Aorta (tissue), 5 donors: ENCODE measurements around the gene ODAPH. TPM values are rescaled to one million over a fixed set of nuclear protein-coding genes. Genes with fewer than 3 reads are reported as not detected.

ENCODE experiments used
- ATAC-seq: fragments of 200-7000 bp; cut with Tn5 transposase; one replicate; pipeline ENCODE4 v1.9.1; 2022; ENCODE audit warnings: moderate library complexity; ENCODE audit not compliant: low FRiP score
- DNase-seq, 2 donors: peaks; one replicate each; pipeline ENCODE4 v3.0.0-alpha.2; 2020
- H3K27ac ChIP-seq, 2 donors: one replicate each; pipeline ENCODE4 v1.5.1; 2013; ENCODE audit warnings: low read length in 2 of 2, mild to moderate bottlenecking in 2 of 2, moderate library complexity in 2 of 2, control low read depth in 1 of 2, inconsistent platforms in 1 of 2, low read depth in 1 of 2
- H3K27me3 ChIP-seq, 2 donors: one replicate each; pipeline ENCODE4 v1.6.1; 2013; ENCODE audit warnings: control low read depth in 1 of 2, low read length in 1 of 2, mild to moderate bottlenecking in 1 of 2, moderate library complexity in 1 of 2; ENCODE audit not compliant: insufficient read depth in 2 of 2, control insufficient read depth in 1 of 2
- H3K36me3 ChIP-seq, 2 donors: one replicate each; pipeline ENCODE4 v1.6.1; 2013; ENCODE audit warnings: control low read depth in 1 of 2, low read length in 1 of 2, mild to moderate bottlenecking in 1 of 2; ENCODE audit not compliant: insufficient read depth in 2 of 2, control insufficient read depth in 1 of 2
- H3K4me1 ChIP-seq, 2 donors: one replicate each; pipeline ENCODE4 v1.6.1; 2013; ENCODE audit warnings: low read length in 2 of 2, control low read depth in 1 of 2, mild to moderate bottlenecking in 1 of 2, moderate library complexity in 1 of 2; ENCODE audit not compliant: insufficient read depth in 2 of 2, control insufficient read depth in 1 of 2
- H3K4me3 ChIP-seq, 2 donors: one replicate each; pipeline ENCODE4 v1.5.1; 2013; ENCODE audit warnings: low read length in 2 of 2, control low read depth in 1 of 2, mild to moderate bottlenecking in 1 of 2
- H3K9me3 ChIP-seq: one replicate; pipeline ENCODE4 v1.6.1; 2013; ENCODE audit warnings: mild to moderate bottlenecking, low read length; ENCODE audit not compliant: control insufficient read depth
- WGBS, 2 donors: extraction: QIAGEN DNeasy Blood & Tissue Kit; methylation state at CpG; one replicate each; pipeline ENCODE4 v1.1.7; 2013; 5-methylcytosine and 5-hydroxymethylcytosine counted together
- intact Hi-C, 2 donors: fragments of 100-400 bp; cut with DNase I; formaldehyde crosslinking; loops; one replicate each; pipeline versions ENCODE4 v1.14.2 to v1.15.0; 2022
- polyA plus RNA-seq, 2 donors: library from polyadenylated mRNA; stranded (reverse); fragments of 200-250 nt; gene quantifications; one replicate each; pipeline ENCODE4 v1.2.3, GENCODE V29; 2013
- total RNA-seq, 2 donors: library from RNA; stranded (reverse); fragmentation: NEBNext Ultra II Directional; extraction: Animal tissue kit (Norgen Biotek cat#: 25700); gene quantifications; one replicate each; pipeline ENCODE4 v1.2.1, GENCODE V29; 2021
- donor health status: healthy with polysubstance abuse.
- donor health status: Bipolar disorder and iron deficiency.
- donor health status: DM: no; HTN: no; CAD: no.
- donor health status: DM: no; HTN: no; CAD: no.
- donor health status: DM: yes; HTN: yes; CAD: no.

ODAPH gene
- total and polyA plus RNA-seq, 4 donors = not detected

GRCh38 chr4:75599647-75600046 is 43.8 kb downstream of the ODAPH start:
- Histone ChIP-seq H3K27me3 (no peaks in the 10 kb centered on the region), H3K4me1 (no peaks in the 10 kb centered on the region), H3K9me3 (no peaks in the 10 kb centered on the region), H3K27ac (no peak overlapping the region), H3K36me3 (no peaks in the 10 kb centered on the region), H3K4me3 (no peak overlapping the region)
- no peak for ATAC-seq
- intact Hi-C loops = no loop called here
- 90 to 91% methylated on average over 4 of the region's 4 CpGs for WGBS, 2 donors
- DNase-seq = no peak

- intact Hi-C loops = no loop called here
- 88 to 91% methylated on average over 4 of the region's 4 CpGs for WGBS, 2 donors
- no peak for ATAC-seq
- H3K27ac ChIP-seq = no peak overlapping the region
- H3K4me3 ChIP-seq = no peak overlapping the region
- peaks cover 0 to 3% of the 10 kb centered on the region in 2 donors for H3K36me3 ChIP-seq
- H3K4me1 ChIP-seq = no peaks in the 10 kb centered on the region
- no peaks in the 10 kb centered on the region for H3K27me3 ChIP-seq
- H3K9me3 ChIP-seq = no peaks in the 10 kb centered on the region
- no peak for DNase-seq
Observed at GRCh38 chr4:75605928-75606327, 50.1 kb downstream of the ODAPH start.

GRCh38 chr4:75612306-75612705 is 56.4 kb downstream of the ODAPH start:
- DNase-seq = no peak
- no peaks in the 10 kb centered on the region for H3K27me3 ChIP-seq
- intact Hi-C loops = no loop called here
- no peaks in the 10 kb centered on the region for H3K36me3 ChIP-seq
- no peaks in the 10 kb centered on the region for H3K4me1 ChIP-seq
- 96 to 100% methylated on average over 1 of the region's 1 CpG for WGBS, 2 donors
- ATAC-seq = no peak
- no peak overlapping the region for H3K4me3 ChIP-seq
- peaks cover 2% of the 10 kb centered on the region for H3K9me3 ChIP-seq
- H3K27ac ChIP-seq = no peak overlapping the region

Other genes with a start within 250 kb of the ODAPH start
- gene RCHY1, start 41.7 kb upstream of the ODAPH start, total RNA-seq = 10 to 100 TPM; 30.0 to 33.5 TPM
- 10 to 100 TPM; 19.9 to 28.5 TPM for gene RCHY1, start 41.7 kb upstream of the ODAPH start, polyA plus RNA-seq
- 10 to 100 TPM; 21.2 to 28.0 TPM for gene THAP6, start 41.6 kb upstream of the ODAPH start, total RNA-seq
- gene THAP6, start 41.6 kb upstream of the ODAPH start, polyA plus RNA-seq = 10 to 100 TPM in 1 of 2 donors, 1 to 10 TPM in 1; 9.2 to 10.5 TPM
- gene CDKL2, start 74.5 kb downstream of the ODAPH start, total RNA-seq = 1 to 10 TPM; 2.3 to 2.8 TPM
- under 1 TPM in 1 of 2 donors, not detected in 1; 0.49 TPM for gene CDKL2, start 74.5 kb downstream of the ODAPH start, polyA plus RNA-seq
- gene G3BP2, start 117.3 kb downstream of the ODAPH start, total RNA-seq = 10 to 100 TPM; 99.6 to 99.7 TPM
- gene G3BP2, start 117.3 kb downstream of the ODAPH start, polyA plus RNA-seq = 10 to 100 TPM; 36.7 to 38.6 TPM
- gene USO1, start 168.5 kb downstream of the ODAPH start, total RNA-seq = 10 to 100 TPM; 77.2 to 86.6 TPM
- 10 to 100 TPM; 50.6 to 51.7 TPM for gene USO1, start 168.5 kb downstream of the ODAPH start, polyA plus RNA-seq